Erythroblast (primary cell): ENCODE data around the gene ZFP91.

Source experiments
- GATA1 ChIP-seq: IDR thresholded peaks from 2 replicates; pipeline ENCODE4 v1.6.1; 2011; ENCODE audit warnings: low read depth, mild to moderate bottlenecking, control low read depth, low read length, moderate library complexity
- POLR2A ChIP-seq: IDR thresholded peaks from 2 replicates; pipeline ENCODE4 v1.6.1; 2011; ENCODE audit warnings: mild to moderate bottlenecking, low read length

DNA sequence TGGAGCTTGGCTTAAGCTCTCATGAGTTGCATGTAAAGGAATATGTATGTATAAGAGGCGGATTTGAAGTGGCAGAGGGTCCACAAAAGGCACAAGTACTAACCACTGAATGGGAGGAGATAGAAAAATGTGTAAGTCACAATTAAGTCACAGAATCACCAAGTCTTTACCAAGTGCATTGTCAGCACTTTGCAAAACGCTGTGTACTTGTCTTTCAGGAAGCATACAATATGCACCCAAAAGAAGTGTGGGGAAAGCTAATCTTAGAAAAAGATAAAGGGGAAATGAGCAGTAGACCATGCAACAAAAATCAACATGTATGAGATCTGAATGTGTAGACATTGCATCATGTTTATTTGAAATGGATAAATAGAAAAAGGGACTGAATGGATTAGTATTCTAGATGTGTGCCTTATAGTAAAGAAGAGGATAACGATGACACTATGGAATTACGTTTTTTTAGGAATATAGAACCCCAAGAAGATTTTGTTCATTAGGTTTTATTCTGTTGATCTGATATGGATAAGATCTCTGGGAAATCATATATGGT, 48.1 kb downstream of the ZFP91 start:
- TF ChIP-seq POLR2A, result no peak
- no peak for TF ChIP-seq GATA1
